Measurements from ENCODE around the gene TMCC1. TPM values are rescaled to one million over a fixed set of nuclear protein-coding genes. Genes with fewer than 3 reads are reported as not detected.
A peak's percentile ranks its signal among the peaks of the same experiment; 100 is the strongest.

Gene TMCC1
- total and polyA plus RNA-seq, 12 donors, result 5.3 to 36.0 (median 27.2) TPM

- intact Hi-C loops (cut with DNase I), result loop anchor here in 7 of 10 donors (5.0 to 10.0 kb wide), 4 partner anchors 132 to 308 kb away; no protein-coding TSS in a partner anchor
- H3K36me3 ChIP-seq, result no peaks in the 10 kb centered on the region
- H3K9me3 ChIP-seq, result no peaks in the 10 kb centered on the region
- H3K4me3 ChIP-seq, result no peak overlapping the region
- ATAC-seq (no peak), DNase-seq (peak; percentile 26 to 59)
- no peaks in the 10 kb centered on the region for H3K27me3 ChIP-seq
- peaks cover 36 to 94% (median 82%) of the 10 kb centered on the region in 9 donors for H3K4me1 ChIP-seq
- peak overlapping the region; percentile 66 to 100 (median 99) for H3K27ac ChIP-seq
- no peak for TF ChIP-seq CTCF (IDR thresholded peaks at IDR 0.05)
- WGBS, 2 donors, result 59 to 68% methylated on average over 11 of the region's 11 CpGs
Observed at GRCh38 chr3:129624347-129625071, 269.0 kb downstream of the TMCC1 start.

GRCh38 chr3:129623447-129624118 is 269.9 kb downstream of the TMCC1 start:
- H3K4me1 ChIP-seq, result peaks cover 43 to 99% (median 92%) of the 10 kb centered on the region in 9 donors
- H3K4me3 ChIP-seq, result no peak overlapping the region
- WGBS, 2 donors, result 41 to 53% methylated on average over 17 of the region's 17 CpGs
- H3K27me3 ChIP-seq, result no peaks in the 10 kb centered on the region
- ATAC-seq (peak in 7 of 8 donors; percentile 3 to 41 (median 25)), DNase-seq (peak; percentile 81 to 91)
- peak in 1 of 9 donors; percentile 21 for TF ChIP-seq CTCF (IDR thresholded peaks at IDR 0.05)
- no peaks in the 10 kb centered on the region for H3K36me3 ChIP-seq
- H3K27ac ChIP-seq, result peak overlapping the region; percentile 66 to 100 (median 99)
- intact Hi-C loops (cut with DNase I), result loop anchor here in 1 of 10 donors (10.0 kb wide), 1 partner anchor 239 kb away; no protein-coding TSS in a partner anchor
- no peaks in the 10 kb centered on the region for H3K9me3 ChIP-seq

- H3K9me3 ChIP-seq, result no peaks in the 10 kb centered on the region
- ATAC-seq (no peak), DNase-seq (peak in 1 of 2 donors; percentile 17)
- no peaks in the 10 kb centered on the region for H3K36me3 ChIP-seq
- H3K27ac ChIP-seq, result peak overlapping the region; percentile 66 to 100 (median 99)
- H3K27me3 ChIP-seq, result no peaks in the 10 kb centered on the region
- no peak overlapping the region for H3K4me3 ChIP-seq
- no peak for TF ChIP-seq CTCF (IDR thresholded peaks at IDR 0.05)
- WGBS, 2 donors, result 71 to 78% methylated on average over 10 of the region's 10 CpGs
- intact Hi-C loops (cut with DNase I), result loop anchor here in 1 of 10 donors (10.0 kb wide), 1 partner anchor 238 kb away; no protein-coding TSS in a partner anchor
- peaks cover 44 to 99% (median 94%) of the 10 kb centered on the region in 9 donors for H3K4me1 ChIP-seq
Observed at GRCh38 chr3:129622933-129623332, 270.6 kb downstream of the TMCC1 start.

- 45 to 50% methylated on average over 12 of the region's 12 CpGs for WGBS, 2 donors
- Histone ChIP-seq H3K4me3 (no peak overlapping the region), H3K27ac (peak overlapping the region; percentile 66 to 100 (median 99)), H3K27me3 (no peaks in the 10 kb centered on the region), H3K9me3 (no peaks in the 10 kb centered on the region), H3K4me1 (peaks cover 44 to 100% (median 96%) of the 10 kb centered on the region in 9 donors), H3K36me3 (no peaks in the 10 kb centered on the region)
- intact Hi-C loops (cut with DNase I), result loop anchor here in 1 of 10 donors (10.0 kb wide), 1 partner anchor 238 kb away; no protein-coding TSS in a partner anchor
- DNase-seq (peak in 1 of 2 donors; percentile 27), ATAC-seq (peak in 1 of 8 donors; percentile 2)
- no peak for TF ChIP-seq CTCF (IDR thresholded peaks at IDR 0.05)
Observed at GRCh38 chr3:129622226-129622874, 271.2 kb downstream of the TMCC1 start.
